ENCODE results near the gene ATP2B2. TPM values are rescaled to one million over a fixed set of nuclear protein-coding genes. Genes with fewer than 3 reads are reported as not detected.

ATP2B2 gene
- total RNA-seq, 4 donors from 2014 or later, result 0.31 to 2.9 (median 1.8) TPM

DNA sequence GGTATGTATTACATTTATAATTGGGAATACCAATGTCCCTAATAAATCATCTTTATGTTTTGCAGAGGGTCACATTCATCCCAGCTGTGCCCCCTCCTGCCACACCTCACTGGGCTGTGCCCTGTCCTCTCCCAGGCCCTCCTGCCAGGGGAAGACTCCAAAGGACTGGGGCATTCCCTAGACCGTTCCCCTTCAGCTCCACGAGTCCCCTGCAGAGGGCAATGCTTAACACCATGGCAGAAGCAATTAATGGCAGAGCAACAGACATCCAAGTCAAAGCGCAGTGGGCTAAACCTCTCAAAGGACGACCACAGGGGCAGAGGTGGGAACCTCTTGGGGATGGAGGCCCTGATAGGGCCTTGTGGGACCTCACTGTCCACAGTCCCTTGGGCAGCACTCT is 113.1 kb downstream of the ATP2B2 start:
- TF ChIP-seq POLR2A (IDR thresholded peaks at IDR 0.05), result no peak
- Histone ChIP-seq H3K4me1 (peaks cover 0 to 18% of the 10 kb centered on the region in 2 donors), H3K27ac (no peak overlapping the region), H3K36me3 (no peaks in the 10 kb centered on the region), H3K9me3 (no peaks in the 10 kb centered on the region), H3K4me3 (no peak overlapping the region), H3K27me3 (no peaks in the 10 kb centered on the region)
- peak in 1 of 2 donors; percentile 24 for ATAC-seq
- intact Hi-C loops (cut with DNase I; ENCODE audit: low total_unique reads), result no loop called here
- in situ Hi-C loops (cut with MboI; ENCODE audit: low sequenced_read_pairs in 4 of 4), result no loop called here
- no peak for DNase-seq

- Histone ChIP-seq H3K27ac (no peak overlapping the region), H3K9me3 (no peaks in the 10 kb centered on the region), H3K4me3 (no peak overlapping the region), H3K4me1 (peaks cover 0 to 11% of the 10 kb centered on the region in 2 donors), H3K27me3 (no peaks in the 10 kb centered on the region), H3K36me3 (no peaks in the 10 kb centered on the region)
- intact Hi-C loops (cut with DNase I; ENCODE audit: low total_unique reads) (no loop called here), in situ Hi-C loops (cut with MboI; ENCODE audit: low sequenced_read_pairs in 4 of 4) (no loop called here)
- TF ChIP-seq POLR2A (IDR thresholded peaks at IDR 0.05), result no peak
- no peak for TF ChIP-seq CTCF (IDR thresholded peaks at IDR 0.05 in 4 of 5, conservative IDR thresholded peaks at IDR 0.05 in 1 of 5)
- ATAC-seq, result no peak
- DNase-seq, result no peak
Measured at GRCh38 chr3:10391391-10391790, 114.0 kb downstream of the ATP2B2 start.

DNA sequence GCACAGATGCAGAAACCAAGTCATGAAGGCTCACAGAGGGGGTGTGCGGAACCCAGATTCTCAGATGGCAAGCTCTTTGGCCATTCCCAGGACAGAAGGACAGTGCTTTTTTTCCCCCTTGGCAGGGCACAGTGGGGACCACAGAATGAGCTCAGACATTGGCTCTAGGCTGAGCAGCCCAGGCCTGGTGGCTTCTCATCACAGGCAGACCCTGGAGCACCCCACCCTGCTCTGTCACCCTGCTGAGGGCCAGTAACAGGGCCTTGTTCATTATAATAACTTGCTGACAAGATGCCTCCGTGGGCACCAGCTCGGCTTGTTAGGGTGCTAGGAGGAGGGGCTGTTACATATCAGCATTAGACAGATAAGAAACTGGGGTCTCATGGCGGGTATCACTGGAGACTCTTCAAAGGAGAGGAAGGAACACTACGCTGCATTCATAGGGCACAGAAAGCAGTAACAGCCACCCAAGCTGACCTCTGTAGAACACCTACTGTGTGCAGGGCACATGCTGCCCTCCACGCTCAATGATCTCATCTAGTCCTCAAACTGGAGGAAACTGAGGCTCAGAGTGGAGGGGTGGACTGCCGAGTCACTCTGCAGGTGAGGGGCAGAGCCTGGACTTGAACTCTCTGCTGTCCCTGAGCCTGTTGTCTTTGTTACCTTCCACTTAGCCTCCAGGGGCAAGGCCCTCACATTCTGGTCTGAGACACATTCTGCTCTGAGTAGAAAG is 114.6 kb downstream of the ATP2B2 start:
- no peak overlapping the region for H3K27ac ChIP-seq
- H3K9me3 ChIP-seq, result no peaks in the 10 kb centered on the region
- no peak for TF ChIP-seq POLR2A (IDR thresholded peaks at IDR 0.05)
- TF ChIP-seq CTCF (IDR thresholded peaks at IDR 0.05 in 4 of 5, conservative IDR thresholded peaks at IDR 0.05 in 1 of 5), result no peak
- ATAC-seq (no peak), DNase-seq (no peak)
- no peaks in the 10 kb centered on the region for H3K36me3 ChIP-seq
- H3K27me3 ChIP-seq, result no peaks in the 10 kb centered on the region
- intact Hi-C loops (cut with DNase I; ENCODE audit: low total_unique reads), result no loop called here
- in situ Hi-C loops (cut with MboI; ENCODE audit: low sequenced_read_pairs in 4 of 4), result no loop called here
- H3K4me3 ChIP-seq, result no peak overlapping the region
- H3K4me1 ChIP-seq, result peaks cover 0 to 11% of the 10 kb centered on the region in 2 donors

DNA sequence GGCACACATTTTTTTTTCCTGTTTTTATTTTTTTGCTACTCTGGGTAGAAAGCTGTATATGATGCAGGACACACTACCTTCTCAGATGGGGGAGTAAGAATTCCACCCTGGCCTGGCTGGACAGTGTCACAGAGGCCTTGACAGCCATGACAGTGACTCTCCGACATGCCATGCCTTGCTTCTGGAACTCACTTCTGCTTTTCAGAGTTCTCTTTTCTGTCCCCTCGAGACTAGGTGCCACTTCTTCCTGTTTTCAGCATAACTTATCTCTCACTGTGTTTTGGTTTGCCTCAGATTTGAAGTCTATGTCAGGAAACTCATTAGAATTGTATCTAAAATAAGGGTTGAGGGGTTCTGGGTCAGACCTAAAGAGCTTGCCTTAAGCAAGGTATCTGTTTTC is 115.4 kb downstream of the ATP2B2 start:
- TF ChIP-seq CTCF (IDR thresholded peaks at IDR 0.05 in 4 of 5, conservative IDR thresholded peaks at IDR 0.05 in 1 of 5), result no peak
- Histone ChIP-seq H3K36me3 (no peaks in the 10 kb centered on the region), H3K27ac (no peak overlapping the region), H3K4me1 (peaks cover 0 to 11% of the 10 kb centered on the region in 2 donors), H3K4me3 (no peak overlapping the region), H3K27me3 (no peaks in the 10 kb centered on the region), H3K9me3 (no peaks in the 10 kb centered on the region)
- ATAC-seq (no peak), DNase-seq (no peak)
- in situ Hi-C loops (cut with MboI; ENCODE audit: low sequenced_read_pairs in 4 of 4) (no loop called here), intact Hi-C loops (cut with DNase I; ENCODE audit: low total_unique reads) (no loop called here)

DNA sequence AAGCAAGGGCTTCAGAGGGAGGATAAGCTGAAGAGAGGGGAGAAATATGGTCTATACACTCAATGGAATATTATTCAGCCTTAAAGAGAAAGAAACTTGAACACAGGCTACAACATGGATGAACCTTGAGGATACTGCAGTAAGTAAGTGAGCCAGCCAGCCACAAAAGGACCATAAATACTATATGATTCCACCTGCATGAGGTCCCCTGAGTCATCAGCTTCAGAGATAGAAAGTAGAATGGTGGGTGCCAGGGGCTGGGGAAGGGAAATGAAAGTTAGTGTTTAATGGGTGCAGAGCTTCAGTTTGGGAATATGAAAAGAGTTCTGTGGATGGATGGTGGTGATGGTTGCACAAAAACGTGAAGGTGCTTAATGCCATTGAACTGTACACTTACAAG is 116.0 kb downstream of the ATP2B2 start:
- no peaks in the 10 kb centered on the region for H3K36me3 ChIP-seq

More for the DNA sequence above, 116.0 kb downstream of the ATP2B2 start:
- H3K27me3 ChIP-seq, result no peaks in the 10 kb centered on the region
- no peak for TF ChIP-seq POLR2A (IDR thresholded peaks at IDR 0.05)
- no peak for TF ChIP-seq CTCF (IDR thresholded peaks at IDR 0.05 in 4 of 5, conservative IDR thresholded peaks at IDR 0.05 in 1 of 5)
- in situ Hi-C loops (cut with MboI; ENCODE audit: low sequenced_read_pairs in 4 of 4), result no loop called here
- intact Hi-C loops (cut with DNase I; ENCODE audit: low total_unique reads), result no loop called here
- DNase-seq (no peak), ATAC-seq (no peak)
- no peak overlapping the region for H3K4me3 ChIP-seq
- H3K4me1 ChIP-seq, result peaks cover 0 to 10% of the 10 kb centered on the region in 2 donors
- H3K9me3 ChIP-seq, result no peaks in the 10 kb centered on the region
- H3K27ac ChIP-seq, result no peak overlapping the region
